ENCODE measurements around the gene AADACL4.
A peak's percentile ranks its signal among the peaks of the same experiment; 100 is the strongest.
"Not testable (repeated sequence)": the region's sequence is repeated elsewhere in the genome, so short reads cannot be mapped to it uniquely, and the experiment has no call there.

Gene AADACL4

GRCh38 chr1:12712076-12712475, 68.2 kb downstream of the AADACL4 start:
- no peak for DNase-seq

GRCh38 chr1:12712929-12713328, 69.0 kb downstream of the AADACL4 start:
- no peak for DNase-seq

GRCh38 chr1:12713651-12714050, 69.8 kb downstream of the AADACL4 start:
- not testable (repeated sequence) for DNase-seq

GRCh38 chr1:12714710-12715475, 71.0 kb downstream of the AADACL4 start:
- peak in 1 of 2 donors; percentile 7 for DNase-seq

- DNase-seq: no peak
Observed at GRCh38 chr1:12715896-12716437, 72.1 kb downstream of the AADACL4 start, which contains the start of gene AADACL3. Gene AADACL3 (plus strand): TSS chr1:12716110. CDS start chr1:12716177, 67 bp downstream.

Data from inflammatory macrophage (primary cell).